HG02610 (cell line): Measurements from ENCODE around the gene AGBL1.

Source experiments
- ATAC-seq: cut with Tn5 transposase; IDR thresholded peaks from one replicate; pipeline ENCODE4 v1.9.1; 2021; ENCODE audit warnings: mild to moderate bottlenecking, moderate library complexity; ENCODE audit not compliant: unreplicated experiment

Gene AGBL1

DNA sequence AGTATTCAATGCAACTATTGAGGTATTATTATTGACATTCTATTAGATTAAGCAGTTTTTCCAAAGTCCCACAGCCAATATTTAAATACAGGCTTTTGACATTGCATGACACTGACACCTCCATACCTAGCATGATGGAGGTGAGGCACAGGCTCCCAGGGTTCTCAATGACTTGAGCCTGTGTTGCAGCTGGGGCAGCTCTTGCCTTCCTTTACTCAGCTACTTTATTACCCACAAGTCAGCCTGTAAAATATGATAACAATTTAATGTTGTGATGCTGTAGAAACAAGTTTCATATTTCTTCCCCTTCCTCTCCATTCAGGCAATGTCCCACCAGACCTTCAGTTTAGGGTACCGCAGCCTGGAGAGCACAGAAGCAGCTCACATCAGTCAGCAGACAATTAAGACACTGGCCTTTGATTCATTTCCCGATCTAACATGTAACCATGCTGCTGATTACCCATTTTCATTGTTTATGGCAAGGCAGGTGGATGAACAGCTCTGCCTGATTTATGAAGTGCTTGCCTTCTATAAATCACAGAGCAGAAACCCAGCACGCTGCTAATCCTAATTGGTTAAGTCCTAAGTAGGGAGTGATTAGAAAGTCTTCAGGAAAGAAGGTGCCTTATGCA, 826.1 kb downstream of the AGBL1 start:
- no peak for ATAC-seq

GRCh38 chr15:86906376-86906775, 826.7 kb downstream of the AGBL1 start:
- no peak for ATAC-seq

DNA sequence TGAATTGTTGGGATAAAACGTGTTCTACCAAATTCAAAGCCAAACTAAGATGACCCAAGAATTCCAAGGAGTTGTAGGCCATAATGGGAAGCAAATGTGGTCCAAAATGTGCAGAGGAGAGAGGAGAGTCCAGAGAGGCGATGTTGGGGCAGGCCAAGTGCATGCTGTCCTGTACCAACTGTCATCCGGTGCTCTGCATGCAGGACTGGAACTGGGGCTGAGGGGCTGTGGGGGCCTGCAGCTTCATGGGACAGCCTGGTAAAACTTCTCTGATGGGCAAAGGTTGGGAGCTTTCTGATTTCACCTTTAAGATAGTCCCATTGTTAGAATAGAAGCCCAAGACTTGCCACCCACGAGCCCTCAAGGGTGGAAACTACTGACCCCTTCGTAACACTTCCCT, 831.4 kb downstream of the AGBL1 start:
- ATAC-seq = no peak

GRCh38 chr15:86912661-86913060, 833.0 kb downstream of the AGBL1 start:
- ATAC-seq = no peak

- peak; percentile 41 for ATAC-seq
Observed at GRCh38 chr15:86915811-86916331, 836.2 kb downstream of the AGBL1 start.

GRCh38 chr15:86916671-86917360, 837.1 kb downstream of the AGBL1 start:
- ATAC-seq = no peak

DNA sequence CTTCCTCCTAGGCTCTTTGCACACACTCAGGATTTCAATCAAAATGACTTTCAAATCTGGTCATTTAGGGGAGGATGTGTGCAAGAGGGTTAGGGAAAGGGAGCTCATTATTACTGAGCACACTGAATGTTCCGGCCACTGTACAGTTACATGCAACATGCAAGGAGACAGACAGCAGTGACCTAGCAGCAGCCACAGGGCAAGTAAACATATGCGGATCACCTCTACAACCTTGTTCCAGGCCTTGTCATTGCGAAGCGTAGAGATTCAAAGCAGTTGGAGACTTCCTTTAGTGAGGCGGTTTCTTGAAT, 837.6 kb downstream of the AGBL1 start:
- ATAC-seq = no peak

DNA sequence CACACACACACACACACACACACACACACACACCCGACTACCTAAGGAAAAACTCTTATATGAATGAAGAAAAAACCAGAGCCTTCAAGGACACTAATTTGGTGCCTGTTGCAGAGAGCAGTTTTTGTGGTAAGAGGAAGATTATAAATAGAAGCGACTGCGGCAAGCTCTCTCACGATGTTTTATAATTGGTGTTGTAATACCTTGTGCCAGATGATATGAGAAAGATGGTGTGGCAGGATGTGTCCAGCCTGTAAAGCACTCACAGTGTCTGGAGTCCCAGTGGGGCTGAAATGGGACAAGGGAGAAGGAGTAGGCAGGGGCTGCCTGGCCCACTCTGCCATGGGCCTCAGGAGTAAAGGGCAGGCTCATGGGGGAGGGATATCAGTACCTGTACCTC, 839.9 kb downstream of the AGBL1 start:
- ATAC-seq = no peak

- ATAC-seq = no peak
Observed at GRCh38 chr15:86929461-86929860, 849.8 kb downstream of the AGBL1 start.

DNA sequence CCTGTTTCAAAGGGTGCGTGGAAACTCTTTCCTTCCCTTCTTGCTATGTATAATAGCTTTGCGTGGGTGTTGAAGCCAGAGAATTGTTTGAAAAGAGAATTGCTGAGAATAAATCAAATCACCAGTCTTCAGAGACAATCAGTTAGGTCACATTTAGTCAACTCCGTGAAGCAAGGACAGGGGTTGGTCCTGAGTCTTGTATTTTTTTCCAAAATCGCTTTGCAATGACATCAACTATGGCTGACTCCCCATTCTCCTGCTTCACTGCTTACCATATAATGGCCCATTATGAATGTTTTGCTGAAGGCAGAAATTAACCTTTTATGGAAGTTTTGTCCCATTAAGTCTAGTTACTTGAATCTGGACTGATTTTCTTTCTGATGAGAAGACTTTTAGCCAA, 852.8 kb downstream of the AGBL1 start:
- ATAC-seq = no peak

DNA sequence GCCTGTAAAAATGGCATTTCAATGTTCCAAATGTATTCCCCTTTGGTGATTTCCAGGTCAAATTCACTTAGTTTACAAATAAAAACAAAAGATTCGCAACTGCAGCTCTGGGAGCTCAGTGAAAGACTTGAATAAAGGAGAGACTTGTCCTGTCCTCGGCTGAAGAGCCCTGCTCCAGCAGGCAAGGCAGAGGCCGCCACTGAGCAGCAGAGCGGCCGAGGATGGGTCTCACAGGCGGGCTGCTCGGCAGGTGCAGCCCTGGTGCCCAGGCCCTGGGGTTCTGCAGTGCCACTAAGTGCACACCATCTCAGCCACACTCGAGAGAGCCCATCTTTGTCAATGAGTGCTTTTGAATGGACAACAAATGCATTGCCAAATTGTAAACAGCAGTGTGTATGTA, 856.2 kb downstream of the AGBL1 start:
- ATAC-seq = no peak

GRCh38 chr15:86942285-86942684, 862.6 kb downstream of the AGBL1 start:
- ATAC-seq = no peak

GRCh38 chr15:86948719-86949118, 869.0 kb downstream of the AGBL1 start:
- ATAC-seq = no peak

GRCh38 chr15:86959254-86959653, 879.6 kb downstream of the AGBL1 start:
- no peak for ATAC-seq

GRCh38 chr15:86961669-86962068, 882.0 kb downstream of the AGBL1 start:
- no peak for ATAC-seq

GRCh38 chr15:86964271-86964670, 884.6 kb downstream of the AGBL1 start:
- ATAC-seq = no peak

DNA sequence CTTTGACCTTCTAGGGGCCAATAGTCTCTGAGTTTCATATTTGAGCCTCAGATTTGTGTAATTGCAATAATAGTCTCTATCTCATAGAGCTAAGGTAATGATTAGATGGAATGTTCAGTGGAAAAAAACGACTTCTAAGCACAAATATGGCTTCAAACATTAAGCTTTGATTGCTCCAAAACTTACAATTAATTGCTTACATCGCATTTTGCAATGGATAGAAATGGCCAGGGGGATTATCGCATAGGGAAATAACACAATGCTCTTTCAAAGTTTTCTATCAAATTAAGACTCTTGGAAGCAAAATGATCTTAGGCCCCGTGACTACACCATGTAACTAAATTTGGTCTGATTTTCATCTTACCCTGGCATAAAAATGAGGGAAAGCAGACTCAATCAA, 888.6 kb downstream of the AGBL1 start:
- ATAC-seq = no peak

- no peak for ATAC-seq
Observed at GRCh38 chr15:86969364-86969763, 889.7 kb downstream of the AGBL1 start.

DNA sequence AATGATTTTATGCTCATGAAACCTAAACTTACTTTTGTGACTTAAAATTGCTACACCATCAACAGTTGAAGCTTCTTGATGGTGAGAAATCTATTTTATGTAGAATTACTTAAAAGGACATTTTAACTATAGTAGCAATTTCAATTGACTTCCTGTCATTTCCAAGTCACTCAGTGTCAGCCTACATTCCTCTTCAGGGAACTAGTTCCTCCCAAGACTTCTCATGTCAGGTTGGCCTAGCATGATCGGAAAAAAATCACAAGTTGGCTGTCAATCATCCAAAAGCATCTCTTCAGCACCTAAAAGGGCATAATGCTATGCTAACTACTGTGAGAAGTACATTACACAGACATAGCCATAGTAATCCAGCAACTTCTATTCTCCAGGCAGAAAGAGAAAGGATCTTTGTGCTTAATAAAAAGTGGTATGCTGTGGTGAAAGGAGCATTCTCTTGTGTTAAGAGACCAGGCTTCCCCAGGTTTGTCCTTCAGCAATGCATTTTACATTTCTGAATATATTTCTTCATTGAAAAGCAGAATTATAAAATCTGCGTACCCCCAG, 893.7 kb downstream of the AGBL1 start:
- no peak for ATAC-seq

DNA sequence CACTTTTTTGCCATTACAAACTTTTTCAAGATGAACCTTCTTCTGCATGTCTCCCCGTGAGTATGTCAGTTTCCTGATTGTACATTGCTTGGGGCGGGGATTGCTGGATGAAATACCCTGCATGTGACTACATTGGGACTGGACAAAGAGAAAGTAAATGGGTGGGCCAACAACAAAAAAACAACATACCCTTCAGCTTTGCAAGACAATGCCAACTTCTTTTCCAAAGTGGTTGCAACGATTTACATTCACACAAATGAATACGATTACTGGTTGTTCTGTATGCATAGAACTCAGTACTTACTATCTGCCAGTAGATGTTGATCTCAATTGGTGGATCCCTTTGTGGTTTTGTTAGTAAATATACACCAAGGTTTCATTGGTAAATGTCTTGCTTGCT, 908.4 kb downstream of the AGBL1 start:
- no peak for ATAC-seq

DNA sequence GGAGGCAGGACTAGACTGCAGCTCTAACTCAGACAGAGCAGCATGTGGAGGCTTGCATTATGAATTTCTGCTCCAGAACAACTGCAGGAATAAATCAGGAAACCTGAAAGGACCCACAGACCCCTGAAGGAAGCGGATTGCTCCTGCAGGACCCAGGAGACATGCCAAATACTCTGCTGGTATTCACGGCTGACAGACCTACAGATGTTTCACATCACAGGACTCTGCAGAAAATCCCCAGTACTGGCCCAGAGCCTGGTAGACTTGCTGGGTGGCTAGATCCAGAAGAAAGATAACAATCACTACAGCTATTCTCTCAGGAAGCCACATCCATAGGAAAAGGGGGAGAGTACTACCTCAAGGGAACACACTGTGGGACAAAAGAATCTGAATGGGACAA, 942.1 kb downstream of the AGBL1 start:
- ATAC-seq = no peak

DNA sequence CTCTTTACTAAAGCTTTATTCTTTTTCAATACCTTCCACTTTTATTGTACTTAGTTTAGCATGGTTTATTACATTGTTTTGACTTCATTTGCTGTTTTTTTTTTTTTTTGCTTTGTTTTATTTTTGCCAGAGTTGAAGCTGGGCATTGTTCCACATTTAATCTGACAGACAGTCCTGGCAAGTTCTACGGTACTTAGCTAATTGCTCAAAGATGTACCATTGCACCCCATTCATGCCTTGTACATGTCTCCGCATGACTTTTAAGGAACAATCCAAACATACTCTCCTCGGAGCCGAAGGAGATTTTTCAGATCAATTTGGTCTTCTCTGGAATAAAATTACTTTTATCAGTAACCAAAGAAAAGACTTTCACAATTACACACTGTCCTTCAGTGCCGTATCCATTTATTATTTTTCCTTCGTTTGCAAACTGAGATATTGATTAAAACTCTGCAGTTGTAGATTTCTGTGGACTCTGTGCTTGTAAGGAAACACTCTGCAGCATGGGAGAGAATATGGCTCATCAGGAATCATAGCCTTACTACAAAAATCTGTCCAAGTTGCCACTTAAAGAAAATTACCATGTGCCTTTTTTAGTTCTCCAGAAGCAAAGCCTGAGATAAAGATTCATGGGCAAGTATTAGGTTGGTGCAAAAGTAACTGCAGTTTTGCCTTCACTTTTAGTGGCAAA, 952.0 kb downstream of the AGBL1 start:
- ATAC-seq = no peak
